BJ (cell line): Measurements from ENCODE around the gene CCDC27. TPM values are rescaled to one million over a fixed set of nuclear protein-coding genes. Genes with fewer than 3 reads are reported as not detected.

Experiments used
- CTCF ChIA-PET: fragments of 350-600 bp; formaldehyde crosslinking; extraction: SDS; loops from one replicate; lab custom pipeline; 2021; ENCODE audit warnings: antibody characterized with exemption, inconsistent platforms; lab: Yijun Ruan, JAX
- POLR2A ChIA-PET: fragments of 300-600 bp; sonication (Branson Sonifier 250); formaldehyde crosslinking; extraction: SDS; loops from one replicate; lab custom pipeline; 2021; ENCODE audit warnings: antibody characterized with exemption; lab: Charles Lee
- DNase-seq: peaks from one replicate; pipeline ENCODE4 v3.0.0-alpha.2; 2011; ENCODE audit warnings: low read depth
- H3K27me3 ChIP-seq: 2 replicates; pipeline ENCODE4 v1.6.0; 2011; ENCODE audit warnings: low read length; ENCODE audit not compliant: control insufficient read depth, insufficient read depth
- H3K36me3 ChIP-seq: 2 replicates; pipeline ENCODE4 v1.5.1; 2011; ENCODE audit warnings: low read length; ENCODE audit not compliant: control insufficient read depth, insufficient read depth
- H3K4me3 ChIP-seq: 2 replicates; pipeline ENCODE4 v1.5.1; 2011; ENCODE audit warnings: low read depth, mild to moderate bottlenecking, control low read depth, low read length
- polyA plus RNA-seq: library from polyadenylated mRNA; depleted of rRNA; stranded (reverse); fragments of >200 nt; gene quantifications from 2 replicates; pipeline ENCODE4 v1.2.3, GENCODE V29; 2011
- TF ChIP-seq, protein P1 (sequence below): IDR thresholded peaks from 2 replicates; pipeline ENCODE4 v1.5.1; 2011; ENCODE audit warnings: low read depth, mild to moderate bottlenecking, control low read depth, inconsistent platforms, low read length, moderate library complexity; ENCODE audit not compliant: insufficient read depth

Gene CCDC27
- polyA plus RNA-seq, 1 experiment, result not detected

DNA sequence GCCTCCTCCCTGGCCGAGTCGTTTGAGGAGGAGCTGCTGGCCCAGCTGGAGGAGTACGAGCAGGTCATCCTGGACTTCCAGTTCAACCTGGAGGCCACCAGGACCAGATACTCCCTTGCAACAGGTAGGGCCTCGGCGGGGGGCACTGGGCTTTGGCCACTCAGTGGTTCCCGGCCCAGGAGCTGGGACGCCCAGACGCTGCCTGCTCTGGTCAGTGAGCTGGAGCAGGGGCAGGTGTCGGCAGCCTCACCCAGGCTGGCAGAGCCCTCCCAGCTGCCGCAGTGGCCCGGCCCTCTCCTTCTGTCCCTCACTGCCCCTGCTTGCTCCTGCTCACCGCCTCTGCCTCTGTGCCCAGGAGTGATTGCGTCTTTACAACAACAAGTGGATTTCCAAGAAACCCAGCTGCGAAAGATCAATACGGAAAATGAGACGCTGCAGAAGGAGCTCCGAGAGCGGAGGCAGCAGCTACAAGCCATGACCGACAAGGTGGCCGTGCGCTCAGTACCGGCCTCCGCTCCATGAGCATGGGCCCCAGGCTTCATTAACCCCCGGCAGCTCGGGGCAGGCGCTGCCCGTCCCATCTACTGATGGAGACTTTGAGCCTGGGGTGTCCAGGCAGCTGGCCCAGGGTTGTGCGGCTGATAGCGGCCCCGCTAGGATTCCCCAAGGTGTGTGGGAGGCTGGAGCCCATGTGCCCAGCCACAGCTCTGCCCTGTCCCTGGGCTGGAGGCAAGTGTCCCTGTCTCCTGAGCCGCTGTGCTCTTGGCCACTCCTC is 11.3 kb downstream of the CCDC27 start:
- ChIA-PET CTCF (no interaction called here), POLR2A (no interaction called here)
- H3K36me3 ChIP-seq, result no peaks in the 10 kb centered on the region
- H3K27me3 ChIP-seq, result peaks cover 16% of the 10 kb centered on the region
- no peak for DNase-seq
- TF ChIP-seq, protein P1, sequence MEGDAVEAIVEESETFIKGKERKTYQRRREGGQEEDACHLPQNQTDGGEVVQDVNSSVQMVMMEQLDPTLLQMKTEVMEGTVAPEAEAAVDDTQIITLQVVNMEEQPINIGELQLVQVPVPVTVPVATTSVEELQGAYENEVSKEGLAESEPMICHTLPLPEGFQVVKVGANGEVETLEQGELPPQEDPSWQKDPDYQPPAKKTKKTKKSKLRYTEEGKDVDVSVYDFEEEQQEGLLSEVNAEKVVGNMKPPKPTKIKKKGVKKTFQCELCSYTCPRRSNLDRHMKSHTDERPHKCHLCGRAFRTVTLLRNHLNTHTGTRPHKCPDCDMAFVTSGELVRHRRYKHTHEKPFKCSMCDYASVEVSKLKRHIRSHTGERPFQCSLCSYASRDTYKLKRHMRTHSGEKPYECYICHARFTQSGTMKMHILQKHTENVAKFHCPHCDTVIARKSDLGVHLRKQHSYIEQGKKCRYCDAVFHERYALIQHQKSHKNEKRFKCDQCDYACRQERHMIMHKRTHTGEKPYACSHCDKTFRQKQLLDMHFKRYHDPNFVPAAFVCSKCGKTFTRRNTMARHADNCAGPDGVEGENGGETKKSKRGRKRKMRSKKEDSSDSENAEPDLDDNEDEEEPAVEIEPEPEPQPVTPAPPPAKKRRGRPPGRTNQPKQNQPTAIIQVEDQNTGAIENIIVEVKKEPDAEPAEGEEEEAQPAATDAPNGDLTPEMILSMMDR, result no peak
- no peak overlapping the region for H3K4me3 ChIP-seq

DNA sequence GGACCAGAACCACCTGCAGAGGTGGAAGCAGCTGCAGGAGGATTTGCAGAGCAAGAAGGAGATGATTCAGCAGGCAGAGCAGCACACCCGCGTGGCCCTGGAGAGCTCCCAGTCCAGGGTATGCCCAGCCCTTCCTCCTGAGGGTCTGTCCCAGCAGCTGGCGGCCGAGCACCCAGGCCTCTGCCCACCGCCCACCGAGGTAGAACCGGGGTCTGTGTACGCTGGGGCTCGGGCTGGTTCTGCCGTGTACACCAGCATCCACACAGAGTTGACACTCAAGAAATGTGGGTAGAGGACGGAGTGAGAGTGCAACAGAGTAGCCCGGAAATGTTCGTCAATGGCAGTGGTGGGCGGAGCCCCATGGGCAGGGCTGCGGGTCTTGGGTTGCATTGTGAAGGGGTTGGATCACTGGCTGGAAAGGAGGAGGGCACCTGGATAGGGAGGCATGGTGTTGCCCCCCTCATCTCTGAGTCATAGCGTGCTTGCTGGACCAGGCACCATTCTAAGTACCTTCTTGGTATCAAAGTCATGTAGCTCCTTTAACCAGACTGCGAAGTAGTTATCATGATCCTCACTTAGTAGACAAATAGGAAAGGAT is 15.2 kb downstream of the CCDC27 start:
- Histone ChIP-seq H3K27me3 (peaks cover 6% of the 10 kb centered on the region; the same call in 1 of the 2 replicates), H3K36me3 (no peaks in the 10 kb centered on the region), H3K4me3 (no peak overlapping the region)
- ChIA-PET CTCF (interaction anchor here (0.6 to 0.7 kb wide), 3 partner anchors 40 to 1541 kb away, joined by 3 read pairs; no protein-coding TSS in a partner anchor), POLR2A (no interaction called here)
- DNase-seq, result no peak
- TF ChIP-seq, protein P1, result no peak

DNA sequence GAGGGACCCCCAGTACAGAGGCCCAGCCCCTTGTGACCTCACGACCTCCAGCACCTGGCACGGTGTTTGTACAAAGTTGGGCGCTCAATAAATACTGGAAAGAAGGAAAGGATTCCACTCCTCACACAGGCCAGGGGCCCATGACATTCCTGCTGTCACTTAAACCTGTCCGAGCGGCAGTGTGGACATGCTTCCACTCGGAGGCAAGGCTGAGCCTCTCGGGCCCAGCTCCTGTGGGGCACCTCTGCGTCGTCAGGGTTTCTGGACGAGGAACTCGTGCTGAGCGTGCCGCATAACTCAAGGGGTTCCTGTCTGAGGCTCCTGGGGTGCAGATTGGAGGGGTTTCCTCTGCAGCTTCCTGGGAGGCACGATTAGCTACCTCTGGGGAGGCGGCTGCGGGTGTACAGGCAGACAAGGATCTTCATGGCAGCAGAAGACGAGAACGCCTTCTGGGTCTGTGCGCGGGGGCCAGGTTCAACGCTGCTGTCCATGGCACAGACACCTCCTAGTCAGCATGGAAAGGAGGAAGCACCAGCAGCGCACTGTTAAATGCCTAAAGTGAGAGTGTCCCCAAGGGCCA is 16.7 kb downstream of the CCDC27 start:
- ChIA-PET POLR2A (no interaction called here), CTCF (no interaction called here)
- no peak for DNase-seq
- no peak overlapping the region for H3K4me3 ChIP-seq
- TF ChIP-seq, protein P1, result no peak
- H3K36me3 ChIP-seq, result no peaks in the 10 kb centered on the region
- H3K27me3 ChIP-seq, result peaks cover 2% of the 10 kb centered on the region; the same call in 1 of the 2 replicates

DNA sequence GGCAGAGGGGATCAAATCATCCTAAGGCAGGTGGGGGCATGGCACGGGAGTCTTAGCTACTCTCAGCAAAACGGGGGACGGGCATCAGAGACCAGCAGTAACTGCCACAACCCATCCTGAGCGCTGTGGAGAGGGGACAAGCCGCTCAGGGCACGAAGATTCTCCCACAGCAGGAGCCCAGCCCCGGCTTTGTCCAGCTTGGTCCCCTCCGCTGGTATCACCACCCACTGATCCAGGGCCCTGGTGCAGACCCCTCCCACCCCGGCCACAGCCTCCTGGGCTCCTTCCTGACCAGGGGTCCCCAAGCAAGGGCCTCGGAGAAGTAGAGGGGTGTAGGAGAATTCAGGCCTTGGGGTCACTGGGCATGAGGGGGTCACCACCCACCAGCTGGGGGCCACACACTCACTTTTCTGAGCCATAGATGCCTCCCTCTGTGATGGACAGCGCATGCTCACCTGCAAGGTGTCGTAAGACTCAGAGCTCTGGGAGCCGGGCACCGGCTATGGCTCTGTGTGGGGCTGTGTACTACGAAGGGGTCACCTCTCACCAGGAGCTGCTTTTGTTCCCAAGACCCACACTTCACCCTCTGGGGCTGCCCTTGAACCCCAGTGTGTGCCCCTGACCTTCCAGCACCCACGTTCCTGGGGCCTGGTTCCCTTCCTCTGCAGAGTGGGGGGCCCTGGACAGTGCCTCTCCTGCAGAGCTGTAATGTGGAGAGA is 18.0 kb downstream of the CCDC27 start:
- POLR2A ChIA-PET, result no interaction called here
- H3K4me3 ChIP-seq, result no peak overlapping the region
- CTCF ChIA-PET, result interaction anchor here (0.6 to 0.7 kb wide), 2 partner anchors 31 to 80 kb away, joined by 3 read pairs; no protein-coding TSS in a partner anchor
- H3K36me3 ChIP-seq, result no peaks in the 10 kb centered on the region
- DNase-seq, result no peak
- H3K27me3 ChIP-seq, result peaks cover 2% of the 10 kb centered on the region; the same call in 1 of the 2 replicates
- TF ChIP-seq, protein P1, result no peak
